ENCODE data around the gene QRICH2.
"Not testable (repeated sequence)": the region's sequence is repeated elsewhere in the genome, so short reads cannot be mapped to it uniquely, and the experiment has no call there.

The QRICH2 gene

DNA sequence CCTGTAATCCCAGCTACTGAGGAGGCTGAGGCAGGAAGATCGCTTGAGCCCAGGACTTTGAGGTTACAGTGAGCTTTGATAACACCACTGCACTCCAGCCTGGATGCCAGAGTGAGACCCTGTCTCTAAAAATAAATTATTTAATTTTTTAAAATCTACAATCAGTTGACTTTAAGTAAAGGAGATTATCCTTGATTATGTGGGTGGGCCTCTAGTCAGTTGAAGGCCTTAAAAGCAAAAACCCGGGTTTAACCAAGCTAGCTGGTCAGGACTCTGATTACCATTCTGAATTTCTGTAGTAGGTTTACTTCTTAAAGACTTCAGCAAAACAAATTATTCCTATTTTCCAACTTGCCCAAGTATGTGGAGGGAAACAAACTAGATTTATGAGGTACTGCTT lies 72.2 kb downstream of the QRICH2 start:
- no peak overlapping the region for H3K27ac ChIP-seq
- TF ChIP-seq, protein P1, sequence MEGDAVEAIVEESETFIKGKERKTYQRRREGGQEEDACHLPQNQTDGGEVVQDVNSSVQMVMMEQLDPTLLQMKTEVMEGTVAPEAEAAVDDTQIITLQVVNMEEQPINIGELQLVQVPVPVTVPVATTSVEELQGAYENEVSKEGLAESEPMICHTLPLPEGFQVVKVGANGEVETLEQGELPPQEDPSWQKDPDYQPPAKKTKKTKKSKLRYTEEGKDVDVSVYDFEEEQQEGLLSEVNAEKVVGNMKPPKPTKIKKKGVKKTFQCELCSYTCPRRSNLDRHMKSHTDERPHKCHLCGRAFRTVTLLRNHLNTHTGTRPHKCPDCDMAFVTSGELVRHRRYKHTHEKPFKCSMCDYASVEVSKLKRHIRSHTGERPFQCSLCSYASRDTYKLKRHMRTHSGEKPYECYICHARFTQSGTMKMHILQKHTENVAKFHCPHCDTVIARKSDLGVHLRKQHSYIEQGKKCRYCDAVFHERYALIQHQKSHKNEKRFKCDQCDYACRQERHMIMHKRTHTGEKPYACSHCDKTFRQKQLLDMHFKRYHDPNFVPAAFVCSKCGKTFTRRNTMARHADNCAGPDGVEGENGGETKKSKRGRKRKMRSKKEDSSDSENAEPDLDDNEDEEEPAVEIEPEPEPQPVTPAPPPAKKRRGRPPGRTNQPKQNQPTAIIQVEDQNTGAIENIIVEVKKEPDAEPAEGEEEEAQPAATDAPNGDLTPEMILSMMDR (conservative IDR thresholded peaks at IDR 0.05) = no peak

DNA sequence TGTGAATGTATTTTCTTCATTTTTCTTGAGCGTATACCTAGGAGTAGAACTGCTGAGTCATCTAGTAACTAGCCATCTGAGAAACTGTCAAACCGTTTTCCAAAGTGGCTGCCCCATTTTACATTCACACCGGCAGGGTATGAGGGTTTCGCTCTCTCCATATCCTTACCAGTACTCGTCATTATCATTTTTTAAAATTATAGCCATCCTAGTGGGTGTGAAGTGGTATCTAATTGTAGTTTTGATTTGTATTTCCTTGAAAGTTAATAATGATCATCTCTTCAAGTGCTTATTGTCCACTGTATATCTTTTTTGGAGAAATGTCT lies 73.8 kb downstream of the QRICH2 start:
- TF ChIP-seq, protein P1 (conservative IDR thresholded peaks at IDR 0.05) = no peak
- H3K27ac ChIP-seq = no peak overlapping the region

DNA sequence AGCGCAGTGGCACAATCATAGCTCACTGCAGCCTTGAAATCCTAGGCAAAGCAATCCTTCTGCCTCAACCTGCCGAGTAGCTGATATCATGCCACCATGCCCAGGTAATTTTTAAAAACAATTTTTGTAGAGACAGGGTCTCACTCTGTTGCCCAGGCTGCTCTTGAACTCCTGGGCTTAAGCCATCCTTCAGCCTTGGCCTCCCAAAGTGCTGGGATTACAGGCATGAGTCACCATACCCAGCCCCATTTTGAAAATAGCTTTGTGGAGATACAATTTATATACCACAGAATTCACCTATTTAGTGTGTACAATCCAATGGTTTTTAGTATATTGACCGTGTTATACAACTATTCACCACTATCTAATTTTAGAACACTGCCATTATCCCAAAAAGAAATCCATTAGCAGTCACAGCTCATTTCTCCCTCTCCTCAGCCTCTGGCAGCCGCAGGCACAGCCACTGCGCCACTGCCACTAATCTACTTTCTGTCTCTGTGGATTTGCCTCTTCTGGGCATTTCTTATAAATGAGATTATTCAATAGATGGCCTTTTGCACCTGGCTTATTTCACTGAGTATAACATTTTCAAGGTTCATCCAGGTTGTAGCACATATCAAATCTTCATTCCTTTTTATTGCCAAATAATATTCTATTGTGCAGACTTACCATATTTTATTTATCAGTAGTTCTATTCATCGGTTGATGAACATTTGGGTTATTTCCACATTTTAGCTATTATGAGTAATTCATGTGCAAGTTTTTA lies 74.3 kb downstream of the QRICH2 start:
- no peak overlapping the region for H3K27ac ChIP-seq
- TF ChIP-seq, protein P1 (conservative IDR thresholded peaks at IDR 0.05) = no peak

DNA sequence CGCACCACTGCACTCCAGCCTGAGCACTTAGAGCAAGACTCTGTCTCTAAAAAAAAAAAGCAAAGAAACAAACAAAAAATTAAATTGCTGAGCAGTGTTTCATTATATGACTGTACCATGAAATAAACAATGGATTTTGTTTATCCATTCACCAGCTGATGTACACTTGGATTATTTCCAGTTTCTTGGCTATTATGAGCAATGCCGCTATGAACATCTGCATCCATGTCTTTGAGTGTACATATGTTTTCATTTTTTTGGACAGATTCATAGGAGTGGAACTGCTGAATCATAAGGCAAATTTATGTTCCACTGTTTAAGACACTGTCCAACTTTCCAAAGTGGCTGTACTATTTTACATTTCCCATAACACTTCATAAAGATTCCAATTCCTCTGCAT lies 75.7 kb downstream of the QRICH2 start:
- TF ChIP-seq, protein P1 (conservative IDR thresholded peaks at IDR 0.05) = no peak
- H3K27ac ChIP-seq = no peak overlapping the region

DNA sequence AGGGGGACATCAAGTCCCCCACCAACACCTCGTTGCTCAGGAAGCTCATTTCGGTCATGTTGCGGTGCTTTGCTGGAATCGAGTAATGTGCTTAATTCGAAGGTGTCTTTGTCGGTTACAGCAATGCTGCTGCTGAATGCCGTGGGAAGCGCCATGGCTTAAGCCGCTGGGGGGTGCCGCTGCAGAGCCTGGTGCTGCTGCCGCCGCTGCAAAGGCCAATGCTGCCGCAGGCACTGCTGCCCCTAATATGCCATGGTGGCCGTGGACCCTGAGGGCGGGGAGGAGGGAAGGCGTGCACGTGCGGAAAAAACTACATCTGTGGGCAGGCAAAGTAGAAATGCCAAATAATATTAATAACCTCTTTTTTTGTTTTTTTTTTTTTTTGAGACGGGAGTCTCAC lies 81.3 kb downstream of the QRICH2 start:
- not testable (repeated sequence) for H3K27ac ChIP-seq

DNA sequence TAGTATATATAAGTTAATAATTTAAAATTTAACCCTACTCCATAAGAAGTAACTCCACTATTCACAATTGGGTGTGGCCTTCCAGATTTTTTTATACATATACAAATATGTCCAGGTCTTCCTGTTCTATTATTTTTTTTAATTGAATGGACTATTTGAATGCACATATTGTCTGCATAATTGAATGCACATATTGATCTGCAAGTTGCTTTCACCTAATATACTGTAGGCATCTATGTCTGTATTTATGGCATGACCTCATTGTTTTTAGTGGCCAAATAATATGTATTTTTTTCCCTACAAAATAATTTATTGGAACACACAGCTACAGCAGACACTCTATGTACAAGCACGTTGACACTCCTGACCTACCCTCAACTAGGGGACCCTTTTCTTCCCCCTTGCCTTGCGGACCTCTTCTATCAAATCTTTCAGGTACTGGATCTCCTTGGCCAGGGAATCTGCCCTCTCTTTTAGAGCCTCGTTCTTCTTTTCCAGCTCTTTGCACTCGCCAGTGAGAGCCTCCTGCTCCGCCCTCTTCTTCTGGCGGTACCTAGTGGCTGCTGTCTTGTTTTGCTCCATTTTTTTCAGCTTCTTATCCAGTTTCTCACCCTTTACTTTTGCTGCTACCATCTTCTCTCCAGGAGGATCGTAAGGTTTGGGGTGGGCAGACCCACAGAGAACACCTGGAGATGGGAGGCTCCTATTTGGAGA lies 82.5 kb downstream of the QRICH2 start:
- H3K27ac ChIP-seq = not testable (repeated sequence)

Measured in VCaP (cell line).